Measurements from ENCODE around the gene CNPY1. TPM values are rescaled to one million over a fixed set of nuclear protein-coding genes. Genes with fewer than 3 reads are reported as not detected.

The CNPY1 gene
- polyA plus RNA-seq, 10 donors, result 0.11 to 0.72 (median 0.29) TPM; not detected in 3

- no peak for DNase-seq
Observed at GRCh38 chr7:155513543-155514285, 32.6 kb downstream of the CNPY1 start.

- no peak for DNase-seq
Observed at GRCh38 chr7:155512246-155512887, 34.0 kb downstream of the CNPY1 start.

GRCh38 chr7:155511702-155511996 is 34.7 kb downstream of the CNPY1 start:
- DNase-seq, result no peak

GRCh38 chr7:155510975-155511701 is 35.2 kb downstream of the CNPY1 start:
- DNase-seq, result peak in 1 of 3 donors; percentile 30

GRCh38 chr7:155509725-155510551 is 36.4 kb downstream of the CNPY1 start:
- DNase-seq, result peak in 1 of 3 donors; percentile 37

- no peak for DNase-seq
Observed at GRCh38 chr7:155509359-155509724, 37.0 kb downstream of the CNPY1 start.

- DNase-seq, result peak in 1 of 3 donors; percentile 35
Observed at GRCh38 chr7:155508376-155509358, 37.7 kb downstream of the CNPY1 start.

GRCh38 chr7:155507576-155507975 is 38.8 kb downstream of the CNPY1 start:
- DNase-seq, result peak in 1 of 3 donors; percentile 28

- peak in 1 of 3 donors; percentile 60 for DNase-seq
Observed at GRCh38 chr7:155506854-155507337, 39.5 kb downstream of the CNPY1 start.

- no peak for DNase-seq
Observed at GRCh38 chr7:155505422-155505793, 41.0 kb downstream of the CNPY1 start.

GRCh38 chr7:155497149-155497901 is 49.0 kb downstream of the CNPY1 start:
- DNase-seq, result no peak

GRCh38 chr7:155496267-155497005 is 49.9 kb downstream of the CNPY1 start:
- no peak for DNase-seq

GRCh38 chr7:155495440-155496248 is 50.7 kb downstream of the CNPY1 start:
- DNase-seq, result no peak

GRCh38 chr7:155494551-155494950 is 51.8 kb downstream of the CNPY1 start:
- DNase-seq, result no peak

GRCh38 chr7:155493744-155494538 is 52.4 kb downstream of the CNPY1 start:
- no peak for DNase-seq

- no peak for DNase-seq
Observed at GRCh38 chr7:155491812-155492211, 54.5 kb downstream of the CNPY1 start.
